ENCODE data around the gene ZNF445. TPM values are rescaled to one million over a fixed set of nuclear protein-coding genes. Genes with fewer than 3 reads are reported as not detected.
"Not testable (repeated sequence)": the region's sequence is repeated elsewhere in the genome, so short reads cannot be mapped to it uniquely, and the experiment has no call there.

ZNF445 gene
- polyA plus RNA-seq (ENCODE audit: insufficient read length in 10 of 10) = 10 to 100 TPM; 11.6 to 19.1 (median 17.4) TPM
- long read RNA-seq, donor 1, full-length matches to known transcripts = 2 of 2 reads
- long read RNA-seq, donor 1, partial matches to known transcripts = 0 of 2 reads
- long read RNA-seq, donor 1, other reads (novel, unspliced or antisense) = 0 of 2 reads
- long read RNA-seq, donor 2 = 0 reads
- long read RNA-seq, donor 3 = 0 reads
- long read RNA-seq, donor 4, full-length matches to known transcripts = 2 of 2 reads
- long read RNA-seq, donor 4, partial matches to known transcripts = 0 of 2 reads
- long read RNA-seq, donor 4, other reads (novel, unspliced or antisense) = 0 of 2 reads
- long read RNA-seq, donor 5, partial matches to known transcripts = 5 of 5 reads
- long read RNA-seq, donor 5, other reads (novel, unspliced or antisense) = 0 of 5 reads
- long read RNA-seq, donor 6, full-length matches to known transcripts = 1 of 1 reads
- long read RNA-seq, donor 6, partial matches to known transcripts = 0 of 1 reads
- long read RNA-seq, donor 6, other reads (novel, unspliced or antisense) = 0 of 1 reads
- long read RNA-seq, donor 7 = 0 reads
- long read RNA-seq, donor 8 = 0 reads
- long read RNA-seq, donor 9 = 0 reads

DNA sequence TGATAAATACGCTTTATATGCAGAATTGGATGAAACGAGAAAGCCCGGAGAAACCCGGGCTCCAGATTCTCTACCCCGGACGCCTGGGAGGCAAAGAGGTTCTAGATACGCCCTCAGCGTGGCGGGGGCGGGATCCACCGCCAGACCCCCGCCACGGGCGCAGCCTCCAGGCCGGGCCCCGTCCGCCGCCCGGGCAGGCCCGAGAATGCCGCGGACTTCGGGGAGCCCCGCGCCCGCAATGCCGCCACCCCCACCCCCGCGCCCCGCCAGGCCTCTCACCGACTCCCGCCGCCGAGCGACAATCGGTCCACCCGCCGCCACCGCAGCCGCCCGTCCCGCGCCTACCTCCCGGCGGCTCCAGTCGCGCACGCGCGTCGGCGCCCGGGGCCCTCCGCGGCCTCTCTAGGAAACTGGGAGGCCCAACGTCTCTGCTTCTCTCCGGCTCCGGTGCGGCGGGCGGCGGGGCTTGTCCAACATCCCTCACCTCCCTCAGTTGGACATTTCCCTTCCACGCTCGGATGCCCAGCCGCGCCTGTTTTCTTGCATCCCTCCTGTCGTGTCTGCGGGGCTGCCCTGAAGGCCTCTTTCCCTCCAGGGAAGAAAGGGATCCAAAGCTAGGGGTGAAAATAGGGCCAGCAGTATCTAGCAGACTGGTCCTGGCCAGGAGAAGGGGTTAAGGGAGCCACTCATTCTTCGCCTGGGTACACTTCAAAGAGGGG is at the start of gene ZNF445:
Gene ZNF445 (minus strand): TSS at position 359 of the 719 bp plus-strand sequence. CDS start 22,121 bp downstream, outside the sequence.
- DNase-seq = peak; percentile 78 to 92 (median 84)

DNA sequence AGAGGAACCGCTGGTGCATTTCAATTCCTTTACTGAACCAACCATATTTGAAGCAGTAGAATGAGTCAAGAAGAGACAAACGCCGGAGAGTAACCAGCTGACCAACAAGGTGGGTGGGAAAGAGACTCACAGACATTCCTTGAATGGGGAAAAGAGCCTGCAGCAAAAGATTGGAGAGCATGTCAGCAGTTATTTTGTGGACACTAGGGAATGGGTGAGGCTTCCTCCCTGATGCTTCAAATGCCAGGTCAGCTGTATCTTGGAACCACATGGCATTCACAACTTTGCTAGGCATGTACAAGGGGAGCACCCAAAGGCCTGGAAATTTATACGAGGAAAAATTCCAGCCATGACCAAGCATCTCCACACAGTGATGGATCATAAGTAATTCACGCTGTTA is 47.6 kb upstream of the ZNF445 start:
- DNase-seq = no peak

DNA sequence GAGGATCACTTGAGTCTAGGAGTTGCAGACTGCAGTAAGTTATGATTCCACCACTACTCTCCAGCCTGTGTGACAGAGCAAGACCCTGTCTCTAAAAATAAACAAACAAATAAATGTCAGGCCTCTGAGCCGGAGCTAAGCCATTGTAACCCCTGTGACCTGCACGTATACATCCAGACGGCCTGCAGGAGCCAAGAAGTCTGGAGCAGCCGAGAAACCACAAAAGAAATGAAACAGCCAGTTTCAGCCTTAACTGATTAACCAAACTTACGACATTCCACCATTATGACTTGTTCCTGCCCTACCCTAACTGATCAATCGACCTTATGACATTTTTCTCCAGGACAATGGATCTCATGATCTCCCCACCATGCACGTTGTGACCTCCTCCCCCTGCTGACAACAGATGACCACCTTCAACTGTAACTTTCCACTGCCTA is 45.0 kb upstream of the ZNF445 start:
- DNase-seq = no peak

DNA sequence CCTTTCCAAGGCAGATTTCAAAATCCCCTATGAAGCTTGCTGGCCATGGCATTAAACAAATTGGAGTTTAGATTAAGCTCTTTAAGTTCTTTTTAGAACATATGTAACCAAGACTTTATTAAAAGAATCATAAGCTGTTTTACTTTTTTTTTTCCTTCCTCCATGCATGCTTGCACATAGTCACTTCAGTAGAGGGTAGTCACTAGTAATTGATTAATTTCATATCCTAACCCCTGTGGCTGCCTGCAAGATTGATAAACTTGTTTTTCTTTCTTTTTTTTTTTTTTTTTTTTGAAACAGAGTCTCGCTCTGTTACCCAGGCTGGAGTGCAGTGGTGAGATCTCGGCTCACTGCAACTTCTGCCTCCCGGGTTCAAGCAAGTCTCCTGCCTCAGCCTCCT is 44.3 kb upstream of the ZNF445 start:
- DNase-seq = no peak

DNA sequence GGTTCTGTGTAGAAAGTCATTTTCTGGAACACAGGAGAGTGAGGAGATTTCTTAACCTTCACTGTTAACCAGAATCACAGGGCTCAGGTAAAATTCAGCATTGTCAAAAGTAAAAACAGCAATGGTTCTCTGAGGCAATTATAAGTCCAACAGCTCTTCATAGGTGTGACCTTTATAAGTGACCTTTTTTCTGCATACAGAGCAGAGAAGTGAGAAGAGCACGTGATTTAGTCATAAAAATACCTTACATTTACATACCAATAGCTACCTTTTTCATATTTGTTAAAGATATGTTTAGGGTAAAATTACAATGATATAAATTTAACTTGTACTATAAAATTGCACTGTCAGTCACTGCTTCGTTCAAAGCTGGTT is 41.3 kb upstream of the ZNF445 start:
- DNase-seq = no peak

DNA sequence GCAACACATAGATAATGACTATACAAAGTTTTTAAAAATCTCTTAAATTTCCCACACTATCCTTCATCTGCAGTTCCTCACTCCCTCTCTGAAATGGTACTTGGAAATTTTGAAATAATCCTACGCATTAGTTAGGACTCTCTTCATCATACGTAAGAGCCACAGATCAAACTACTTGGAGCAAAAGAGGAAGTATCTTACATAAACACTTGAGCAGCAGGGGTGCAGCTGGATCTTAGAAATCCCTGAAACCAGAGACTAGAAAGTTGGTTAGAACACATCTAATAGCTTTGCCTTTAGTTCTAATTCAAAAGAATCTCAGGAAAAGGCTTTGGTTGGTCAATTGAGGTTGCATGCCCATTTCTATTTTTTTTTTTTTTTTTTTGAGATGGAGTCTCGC is 38.8 kb upstream of the ZNF445 start:
- no peak for DNase-seq

DNA sequence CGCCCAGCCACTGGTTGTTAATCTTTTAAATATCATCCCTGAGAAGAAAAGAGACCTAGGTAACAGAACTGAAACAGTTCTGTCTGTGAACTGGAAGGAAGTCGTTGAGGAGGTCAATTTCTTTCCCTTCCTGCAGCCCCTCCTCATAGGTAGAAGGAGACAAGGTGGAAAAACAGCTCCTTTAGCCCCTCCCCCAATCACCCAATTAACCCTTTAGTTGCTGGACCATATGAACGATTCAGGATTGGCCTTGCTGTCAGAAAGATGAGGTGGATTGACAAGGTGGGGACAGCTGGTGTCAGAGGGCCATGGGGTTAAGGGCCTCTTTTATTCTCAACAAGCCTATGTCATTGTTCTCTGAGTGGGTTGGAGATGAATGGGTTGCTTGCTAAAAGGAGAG is 36.0 kb upstream of the ZNF445 start:
- no peak for DNase-seq

DNA sequence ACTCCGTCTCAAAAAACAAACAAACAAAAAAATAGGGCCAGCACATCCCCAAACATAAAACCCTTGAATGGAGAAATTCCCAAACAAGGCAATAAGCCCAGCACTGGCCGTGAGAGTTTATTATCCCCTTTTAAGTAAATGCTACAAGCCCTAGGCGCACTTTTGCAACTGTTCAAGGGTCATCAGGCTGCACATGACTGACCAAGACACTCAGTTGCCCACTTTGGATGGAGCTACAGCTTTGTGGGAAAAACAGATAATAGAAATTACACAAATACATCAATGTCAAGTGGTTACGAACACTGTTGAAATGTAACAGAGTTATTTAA is 33.7 kb upstream of the ZNF445 start:
- peak in 1 of 3 donors; percentile 6 for DNase-seq

DNA sequence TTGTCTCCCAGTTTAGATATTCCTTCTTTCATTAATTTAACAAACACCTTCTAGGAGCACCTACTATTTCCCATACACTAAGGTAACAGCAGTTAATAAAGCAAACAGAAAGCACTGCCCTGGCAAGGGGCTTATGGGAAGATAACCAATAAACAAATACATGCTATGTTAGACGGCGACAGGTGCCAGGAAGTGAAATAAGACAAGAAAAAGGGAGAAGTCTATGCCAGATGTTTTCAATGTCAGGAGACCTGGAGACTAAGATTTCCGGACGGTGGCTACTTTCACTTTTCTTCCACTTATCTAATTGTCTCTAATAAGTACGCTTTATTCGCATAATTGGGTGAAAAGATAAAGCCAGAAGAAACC is 32.5 kb upstream of the ZNF445 start:
- peak; percentile 23 to 65 (median 37) for DNase-seq

DNA sequence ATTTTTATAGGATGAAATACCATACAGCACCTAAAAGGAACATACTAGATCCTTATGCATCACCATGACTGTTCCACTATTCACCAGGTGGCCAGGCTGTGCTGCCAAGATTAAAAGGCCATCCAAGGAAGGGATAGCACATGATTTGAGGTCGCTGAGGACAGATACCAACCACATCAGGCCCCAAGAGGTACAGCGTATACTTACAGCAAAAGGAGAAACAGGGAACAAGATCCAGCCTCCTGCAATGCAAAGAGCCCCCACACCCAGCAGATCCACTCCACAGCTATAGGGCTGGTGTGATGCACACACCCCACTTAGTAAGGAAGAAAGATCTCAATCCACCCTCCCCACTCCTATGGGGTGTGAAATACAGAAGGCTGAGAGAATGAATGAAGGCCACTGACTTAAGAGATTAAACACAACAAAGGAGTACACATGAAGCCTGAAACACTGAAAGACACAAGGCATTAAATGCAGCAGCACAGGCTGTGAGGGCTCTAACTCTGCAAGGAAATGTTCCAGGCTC is 32.0 kb upstream of the ZNF445 start:
- DNase-seq = peak in 2 of 3 donors; percentile 1 to 21

DNA sequence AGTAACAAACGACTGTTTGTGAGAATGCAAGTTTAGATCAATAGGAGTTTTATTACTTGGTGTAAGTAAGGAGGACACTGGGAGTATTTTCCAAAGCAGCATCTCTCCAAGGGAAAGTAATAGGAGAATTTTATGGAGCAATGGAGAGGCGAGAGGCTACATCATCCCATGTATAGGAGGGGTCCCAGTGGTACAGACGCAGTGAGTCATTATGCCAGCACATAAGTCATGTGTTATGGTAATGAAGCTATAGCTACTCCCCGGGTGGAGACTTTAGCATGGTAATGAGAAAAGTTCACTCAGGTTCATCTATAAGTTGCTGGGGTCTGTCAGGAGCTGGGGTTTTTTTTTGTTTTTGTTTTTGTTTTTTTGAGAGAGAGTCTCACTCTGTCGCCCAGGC is 29.5 kb upstream of the ZNF445 start:
- no peak for DNase-seq

DNA sequence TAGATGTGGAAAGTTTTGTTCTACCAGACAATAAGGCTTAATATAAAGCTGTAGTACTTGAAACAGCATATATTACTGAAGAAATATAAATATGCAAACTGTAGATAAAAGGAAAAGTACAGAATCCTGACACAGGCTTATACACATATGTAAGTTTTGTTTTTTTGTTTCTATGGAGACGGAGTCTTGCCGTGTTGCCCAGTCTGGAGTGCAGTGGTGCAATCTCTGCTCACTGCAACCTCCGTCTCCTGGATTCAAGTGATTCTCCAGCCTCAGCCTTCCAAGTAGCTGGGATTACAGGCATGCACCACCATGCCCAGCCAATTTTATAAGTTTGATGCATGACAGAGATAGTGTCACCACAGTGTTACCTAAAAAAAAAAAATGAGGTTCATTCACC is 29.1 kb upstream of the ZNF445 start:
- no peak for DNase-seq

DNA sequence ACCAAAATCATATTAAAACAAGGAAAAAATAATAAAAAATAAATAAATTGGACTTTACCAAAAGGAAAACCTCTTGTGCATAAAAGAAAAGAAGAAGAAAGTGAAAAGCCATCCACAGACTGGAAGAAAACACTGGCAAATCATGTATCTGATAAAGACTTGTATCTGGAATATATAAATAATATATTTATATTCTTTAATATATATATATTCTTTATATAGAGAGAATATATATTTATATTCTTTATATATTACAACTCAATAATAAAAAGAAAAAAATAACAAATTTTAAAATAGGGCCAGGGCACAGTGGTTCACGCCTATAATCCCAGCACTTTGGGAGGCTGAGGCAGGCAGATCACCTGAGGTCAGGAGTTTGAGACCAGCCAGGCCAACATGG is 27.1 kb upstream of the ZNF445 start:
- no peak for DNase-seq

DNA sequence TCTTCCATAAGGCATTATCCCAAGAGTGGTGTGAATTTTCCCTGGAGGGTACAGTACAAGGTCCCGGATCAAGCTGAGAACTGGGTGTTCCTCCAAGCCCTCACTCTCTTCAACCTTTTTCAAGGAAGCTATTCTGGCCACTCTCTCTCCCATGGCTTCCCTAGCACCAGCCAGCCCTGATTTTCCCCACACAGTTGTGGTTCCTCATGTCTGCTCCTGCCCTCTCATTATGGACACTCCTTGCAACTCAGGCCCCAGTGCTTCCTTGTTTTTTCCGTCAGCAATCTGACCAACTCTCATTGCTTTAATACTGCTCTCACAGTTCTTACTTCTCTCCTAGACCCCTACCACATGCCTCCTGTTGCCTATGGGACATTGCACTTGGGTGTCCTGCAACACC is 25.7 kb upstream of the ZNF445 start:
- DNase-seq = not testable (repeated sequence)

DNA sequence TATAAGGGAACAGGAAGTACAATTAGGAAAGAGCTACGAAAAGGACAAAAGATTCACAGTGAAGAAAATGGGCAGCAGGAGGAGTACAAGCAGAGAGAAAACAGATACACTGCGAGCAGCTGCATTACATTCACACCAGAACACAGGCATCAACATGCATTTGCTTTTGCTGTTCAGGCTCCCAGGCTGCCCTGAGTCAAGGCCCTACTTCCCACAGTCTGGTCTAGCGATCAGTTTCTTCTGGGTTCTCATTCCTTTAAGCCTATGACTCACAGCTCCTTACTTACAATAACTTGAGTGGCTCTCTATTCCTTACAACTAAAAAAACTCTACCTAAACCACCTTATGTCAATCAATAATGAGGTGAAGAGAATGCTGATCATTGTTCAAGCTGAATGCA is 24.5 kb upstream of the ZNF445 start:
- DNase-seq = no peak

DNA sequence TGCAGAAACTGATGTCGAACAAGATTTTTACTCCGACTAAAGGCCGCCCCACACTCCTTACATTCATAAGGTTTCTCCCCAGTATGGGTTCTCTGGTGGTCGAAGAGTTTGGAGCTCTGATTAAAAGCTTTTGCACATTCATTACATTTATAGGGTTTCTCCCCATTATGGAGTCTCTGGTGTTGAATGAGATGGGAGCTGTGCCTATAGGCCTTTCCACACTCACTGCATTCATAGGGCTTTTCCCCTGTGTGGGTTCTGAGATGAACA is 22.4 kb upstream of the ZNF445 start:
- not testable (repeated sequence) for DNase-seq

DNA sequence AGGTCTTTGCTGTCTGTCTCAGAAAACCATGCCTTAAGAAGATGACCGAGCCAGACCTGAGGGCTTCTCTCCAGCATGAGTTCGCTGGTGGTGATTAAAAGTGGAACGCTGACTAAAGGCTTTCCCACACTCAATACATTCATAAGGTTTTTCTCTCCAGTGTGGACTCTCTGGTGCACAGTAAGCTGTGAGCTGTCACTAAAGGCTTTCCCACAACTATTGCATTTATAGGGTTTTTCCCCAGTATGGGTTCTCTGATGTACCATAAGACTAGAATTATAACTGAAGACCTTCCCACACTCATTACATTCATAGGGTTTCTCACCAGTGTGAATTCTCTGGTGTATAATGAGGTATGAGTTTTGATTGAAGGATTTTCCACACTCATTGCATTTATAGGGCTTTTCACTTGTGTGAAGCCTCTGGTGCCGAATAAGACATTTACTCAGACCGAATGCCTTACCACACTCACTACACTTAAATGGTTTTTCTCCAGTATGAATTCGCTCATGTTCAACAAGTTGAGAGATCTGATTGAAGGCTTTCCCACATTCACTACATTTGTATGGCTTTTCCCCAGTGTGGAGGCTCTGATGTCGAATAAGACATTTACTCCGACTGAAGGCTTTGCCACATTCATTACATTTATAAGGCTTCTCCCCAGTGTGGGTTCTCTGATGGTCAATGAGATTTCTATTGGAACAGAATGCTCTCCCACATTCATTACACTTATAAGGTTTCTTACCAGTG is 21.9 kb upstream of the ZNF445 start:
- no peak for DNase-seq

DNA sequence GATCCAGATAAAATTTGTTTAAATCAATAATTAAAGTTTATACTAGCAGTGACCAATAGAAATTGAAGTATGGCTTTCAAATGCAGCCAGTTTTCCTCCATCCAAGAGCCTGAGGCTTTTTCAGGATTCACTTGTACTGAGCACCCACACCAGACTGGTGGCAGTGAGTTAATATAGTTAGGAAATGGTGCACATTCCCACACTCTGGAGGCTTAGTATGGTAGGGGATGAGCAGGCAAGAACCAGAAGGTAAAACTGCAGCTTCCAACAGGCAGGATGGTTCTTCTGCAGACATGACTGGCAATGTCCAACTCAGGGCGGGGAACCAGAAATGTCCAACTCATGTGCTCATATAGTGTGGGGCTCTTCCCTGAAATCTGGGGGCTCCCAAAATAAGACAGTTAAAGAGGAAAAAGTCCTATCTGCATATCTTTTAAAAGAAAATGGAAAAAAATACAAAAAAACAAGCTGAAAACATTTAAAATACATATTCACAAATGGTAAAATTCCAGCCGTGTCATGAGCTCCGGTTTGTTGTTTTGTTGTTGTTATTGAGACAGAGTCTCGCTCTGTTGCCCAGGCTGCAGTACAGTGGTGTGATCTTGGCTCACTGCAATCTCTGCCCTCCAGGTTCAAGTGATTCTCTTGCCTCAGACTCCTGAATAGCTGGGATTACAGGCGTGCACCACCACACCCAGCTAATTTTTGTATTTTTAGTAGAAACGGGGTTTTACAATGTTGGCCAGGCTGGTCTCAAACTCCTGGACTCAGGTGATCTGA is 18.4 kb upstream of the ZNF445 start:
- DNase-seq = no peak

DNA sequence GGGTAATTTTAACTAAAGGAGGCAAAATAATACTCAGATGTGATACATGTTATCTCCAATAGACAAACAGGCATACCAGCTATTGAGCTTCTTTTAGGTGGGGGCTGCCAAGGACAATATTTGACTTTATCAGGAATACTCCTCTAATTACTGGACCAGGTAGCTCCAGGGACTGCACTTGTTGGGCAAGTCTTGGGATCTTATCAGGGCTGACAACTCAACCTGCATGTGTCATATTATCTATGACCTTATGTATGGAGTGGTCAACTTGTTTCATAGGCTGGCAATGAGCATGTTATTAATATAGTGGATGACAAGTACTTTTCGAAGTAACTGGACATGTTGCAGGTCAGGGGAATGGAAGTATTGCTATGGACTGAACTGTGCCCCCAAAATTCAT is 15.0 kb upstream of the ZNF445 start:
- no peak for DNase-seq

DNA sequence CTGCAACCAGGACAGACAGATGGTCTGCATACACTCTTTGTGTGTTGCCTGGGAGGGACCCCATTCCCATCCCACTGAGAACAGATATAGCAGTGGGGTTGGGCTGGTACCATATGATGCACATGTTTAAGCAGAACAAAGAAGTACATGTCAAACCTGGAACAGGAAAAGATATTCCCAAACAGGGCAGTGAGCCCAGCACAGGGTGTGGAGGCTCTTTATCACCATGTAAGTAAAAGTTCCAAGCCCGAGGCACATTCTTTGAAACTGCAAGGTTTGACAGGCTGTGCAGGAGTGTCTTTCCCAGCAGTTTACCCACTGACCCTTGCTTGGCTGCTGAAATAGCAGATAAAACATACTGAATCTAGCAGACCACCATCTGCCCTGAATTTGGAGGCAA is 5.3 kb upstream of the ZNF445 start:
- no peak for DNase-seq

DNA sequence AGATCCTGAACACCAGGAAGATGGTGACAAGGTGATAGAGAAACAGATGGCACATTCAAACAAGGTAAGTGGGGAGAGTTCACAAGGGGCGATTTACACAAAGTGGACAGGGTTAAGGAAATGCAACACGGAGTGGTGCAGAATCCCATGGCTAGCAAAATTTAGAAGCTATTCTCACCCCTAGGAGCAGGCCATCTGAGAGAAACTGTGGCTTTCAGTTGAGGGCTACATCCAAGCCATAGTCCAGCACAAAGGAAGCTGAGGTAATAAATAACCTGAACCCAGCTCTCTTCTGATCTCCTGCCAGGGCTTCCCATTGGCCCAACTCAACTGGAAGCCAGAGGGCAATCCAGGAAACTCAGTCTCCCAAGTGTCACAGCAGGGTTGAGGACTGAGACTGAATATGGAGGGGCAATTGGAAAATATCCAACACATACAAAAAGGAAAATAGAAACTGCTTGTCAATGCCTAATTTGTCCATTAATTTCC is 1.2 kb upstream of the ZNF445 start:
- DNase-seq = no peak

All from muscle of back (tissue), 13 donors.